HL-60 (cell line): ENCODE measurements around the gene IL25.

ENCODE experiments used
- GABPA ChIP-seq: IDR thresholded peaks from 2 replicates; pipeline ENCODE4 v1.6.1; 2012; ENCODE audit warnings: low read depth
- POLR2AphosphoS5 ChIP-seq: IDR thresholded peaks from 2 replicates; pipeline ENCODE4 v1.6.1; 2012; ENCODE audit warnings: low read depth
- TF ChIP-seq, protein P1 (sequence below): IDR thresholded peaks from one replicate; pipeline ENCODE4 v1.5.1; 2011; ENCODE audit warnings: low read length, control low read depth, inconsistent platforms; ENCODE audit not compliant: insufficient read depth
- TF ChIP-seq, protein P2 (sequence below): IDR thresholded peaks from 2 replicates; pipeline ENCODE4 v1.6.1; 2012; ENCODE audit warnings: low read depth; ENCODE audit not compliant: insufficient replicate concordance

DNA sequence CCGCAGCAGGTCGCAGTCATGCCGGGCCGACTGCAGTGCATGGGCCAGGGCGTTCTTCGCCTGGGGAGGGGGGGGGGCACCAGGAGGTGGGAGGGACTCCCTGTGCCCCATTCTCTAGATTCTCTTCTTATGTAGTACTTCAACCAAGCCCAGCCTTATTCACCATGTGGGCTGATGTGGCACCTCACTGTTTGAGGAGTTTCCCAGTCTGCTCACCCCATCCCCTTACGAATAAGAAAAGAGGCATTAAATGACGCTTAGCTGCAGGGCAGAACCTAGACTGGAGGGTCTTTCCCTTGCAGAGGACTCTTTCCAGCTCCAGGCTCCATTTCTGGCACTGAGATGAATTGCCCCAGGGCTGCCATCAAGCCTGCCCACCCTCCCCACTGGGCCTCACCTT lies 16.4 kb downstream of the IL25 start:
- TF ChIP-seq, protein P1, sequence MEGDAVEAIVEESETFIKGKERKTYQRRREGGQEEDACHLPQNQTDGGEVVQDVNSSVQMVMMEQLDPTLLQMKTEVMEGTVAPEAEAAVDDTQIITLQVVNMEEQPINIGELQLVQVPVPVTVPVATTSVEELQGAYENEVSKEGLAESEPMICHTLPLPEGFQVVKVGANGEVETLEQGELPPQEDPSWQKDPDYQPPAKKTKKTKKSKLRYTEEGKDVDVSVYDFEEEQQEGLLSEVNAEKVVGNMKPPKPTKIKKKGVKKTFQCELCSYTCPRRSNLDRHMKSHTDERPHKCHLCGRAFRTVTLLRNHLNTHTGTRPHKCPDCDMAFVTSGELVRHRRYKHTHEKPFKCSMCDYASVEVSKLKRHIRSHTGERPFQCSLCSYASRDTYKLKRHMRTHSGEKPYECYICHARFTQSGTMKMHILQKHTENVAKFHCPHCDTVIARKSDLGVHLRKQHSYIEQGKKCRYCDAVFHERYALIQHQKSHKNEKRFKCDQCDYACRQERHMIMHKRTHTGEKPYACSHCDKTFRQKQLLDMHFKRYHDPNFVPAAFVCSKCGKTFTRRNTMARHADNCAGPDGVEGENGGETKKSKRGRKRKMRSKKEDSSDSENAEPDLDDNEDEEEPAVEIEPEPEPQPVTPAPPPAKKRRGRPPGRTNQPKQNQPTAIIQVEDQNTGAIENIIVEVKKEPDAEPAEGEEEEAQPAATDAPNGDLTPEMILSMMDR = no peak
- TF ChIP-seq, protein P2, sequence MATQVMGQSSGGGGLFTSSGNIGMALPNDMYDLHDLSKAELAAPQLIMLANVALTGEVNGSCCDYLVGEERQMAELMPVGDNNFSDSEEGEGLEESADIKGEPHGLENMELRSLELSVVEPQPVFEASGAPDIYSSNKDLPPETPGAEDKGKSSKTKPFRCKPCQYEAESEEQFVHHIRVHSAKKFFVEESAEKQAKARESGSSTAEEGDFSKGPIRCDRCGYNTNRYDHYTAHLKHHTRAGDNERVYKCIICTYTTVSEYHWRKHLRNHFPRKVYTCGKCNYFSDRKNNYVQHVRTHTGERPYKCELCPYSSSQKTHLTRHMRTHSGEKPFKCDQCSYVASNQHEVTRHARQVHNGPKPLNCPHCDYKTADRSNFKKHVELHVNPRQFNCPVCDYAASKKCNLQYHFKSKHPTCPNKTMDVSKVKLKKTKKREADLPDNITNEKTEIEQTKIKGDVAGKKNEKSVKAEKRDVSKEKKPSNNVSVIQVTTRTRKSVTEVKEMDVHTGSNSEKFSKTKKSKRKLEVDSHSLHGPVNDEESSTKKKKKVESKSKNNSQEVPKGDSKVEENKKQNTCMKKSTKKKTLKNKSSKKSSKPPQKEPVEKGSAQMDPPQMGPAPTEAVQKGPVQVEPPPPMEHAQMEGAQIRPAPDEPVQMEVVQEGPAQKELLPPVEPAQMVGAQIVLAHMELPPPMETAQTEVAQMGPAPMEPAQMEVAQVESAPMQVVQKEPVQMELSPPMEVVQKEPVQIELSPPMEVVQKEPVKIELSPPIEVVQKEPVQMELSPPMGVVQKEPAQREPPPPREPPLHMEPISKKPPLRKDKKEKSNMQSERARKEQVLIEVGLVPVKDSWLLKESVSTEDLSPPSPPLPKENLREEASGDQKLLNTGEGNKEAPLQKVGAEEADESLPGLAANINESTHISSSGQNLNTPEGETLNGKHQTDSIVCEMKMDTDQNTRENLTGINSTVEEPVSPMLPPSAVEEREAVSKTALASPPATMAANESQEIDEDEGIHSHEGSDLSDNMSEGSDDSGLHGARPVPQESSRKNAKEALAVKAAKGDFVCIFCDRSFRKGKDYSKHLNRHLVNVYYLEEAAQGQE = no peak
- TF ChIP-seq GABPA = no peak
- TF ChIP-seq POLR2AphosphoS5 = no peak
